H9 (cell line): Measurements from ENCODE around the gene MYD88. TPM values are rescaled to one million over a fixed set of nuclear protein-coding genes. Genes with fewer than 3 reads are reported as not detected.

Experiments used
- DNase-seq: peaks from one replicate; pipeline ENCODE4 v3.0.0-alpha.2; 2017
- H2AFZ ChIP-seq: one replicate; pipeline ENCODE4 v1.6.1; 2013; ENCODE audit warnings: mild to moderate bottlenecking, low read length, control low read depth, moderate library complexity
- H2AK5ac ChIP-seq: 2 replicates; pipeline ENCODE4 v1.6.1; 2013; ENCODE audit warnings: low read length, control low read depth, mixed read lengths; ENCODE audit not compliant: insufficient read length
- H2BK120ac ChIP-seq: one replicate; pipeline ENCODE4 v1.6.1; 2013; ENCODE audit warnings: low read depth, mild to moderate bottlenecking, low read length, control low read depth, inconsistent platforms; ENCODE audit not compliant: poor library complexity, severe bottlenecking
- H2BK12ac ChIP-seq: 2 replicates; pipeline ENCODE4 v1.6.1; 2013; ENCODE audit warnings: low read length, control low read depth, mixed read lengths, low read depth; ENCODE audit not compliant: insufficient read length
- H2BK15ac ChIP-seq: 2 replicates; pipeline ENCODE4 v1.6.1; 2013; ENCODE audit warnings: low read depth, low read length, control low read depth
- H2BK20ac ChIP-seq: one replicate; pipeline ENCODE4 v1.6.1; 2013; ENCODE audit warnings: low read depth, mild to moderate bottlenecking, low read length, control low read depth, inconsistent platforms; ENCODE audit not compliant: poor library complexity, severe bottlenecking
- H2BK5ac ChIP-seq: 2 replicates; pipeline ENCODE4 v1.6.1; 2013; ENCODE audit warnings: low read length, control low read depth, mixed read lengths; ENCODE audit not compliant: insufficient read length
- H3K14ac ChIP-seq: 2 replicates; pipeline ENCODE4 v1.6.1; 2013; ENCODE audit warnings: low read length, control low read depth; ENCODE audit not compliant: insufficient read depth
- H3K18ac ChIP-seq: 2 replicates; pipeline ENCODE4 v1.6.1; 2013; ENCODE audit warnings: low read depth, mild to moderate bottlenecking, mixed read lengths, low read length, control low read depth; ENCODE audit not compliant: insufficient read length
- H3K23ac ChIP-seq: 2 replicates; pipeline ENCODE4 v1.6.1; 2013; ENCODE audit warnings: low read length, control low read depth, mixed read lengths, low read depth; ENCODE audit not compliant: insufficient read length
- H3K23me2 ChIP-seq: 2 replicates; pipeline ENCODE4 v1.6.1; 2013; ENCODE audit warnings: low read depth, mild to moderate bottlenecking, mixed read lengths, low read length, control low read depth; ENCODE audit not compliant: insufficient read length, poor library complexity, severe bottlenecking
- H3K27ac ChIP-seq: 2 replicates; pipeline ENCODE4 v1.5.1; 2013; ENCODE audit warnings: low read length, control low read depth, mixed read lengths, low read depth; ENCODE audit not compliant: insufficient read length
- H3K27me3 ChIP-seq: 2 replicates; pipeline ENCODE4 v1.6.1; 2013; ENCODE audit warnings: low read length, control low read depth, inconsistent platforms; ENCODE audit not compliant: insufficient read depth
- H3K4ac ChIP-seq: 2 replicates; pipeline ENCODE4 v1.6.1; 2013; ENCODE audit warnings: low read depth, mild to moderate bottlenecking, control low read depth, inconsistent platforms, low read length, moderate library complexity
- H3K4me1 ChIP-seq: 2 replicates; pipeline ENCODE4 v1.6.1; 2013; ENCODE audit warnings: low read length, control low read depth, inconsistent platforms; ENCODE audit not compliant: insufficient read depth
- H3K4me2 ChIP-seq: 2 replicates; pipeline ENCODE4 v1.6.1; 2013; ENCODE audit warnings: low read length, control low read depth, mixed read lengths; ENCODE audit not compliant: insufficient read length, insufficient read depth
- H3K56ac ChIP-seq: 2 replicates; pipeline ENCODE4 v1.6.1; 2013; ENCODE audit warnings: low read depth, mild to moderate bottlenecking, mixed read lengths, low read length, control low read depth; ENCODE audit not compliant: insufficient read length
- H3K79me1 ChIP-seq: 2 replicates; pipeline ENCODE4 v1.6.1; 2013; ENCODE audit warnings: low read depth, mild to moderate bottlenecking, moderate library complexity, low read length, control low read depth, inconsistent platforms; ENCODE audit not compliant: insufficient read depth, poor library complexity, severe bottlenecking
- H3K79me2 ChIP-seq: 2 replicates; pipeline ENCODE4 v1.6.1; 2013; ENCODE audit warnings: low read length, control low read depth, inconsistent platforms; ENCODE audit not compliant: insufficient read depth
- H3K9ac ChIP-seq: 2 replicates; pipeline ENCODE4 v1.6.1; 2013; ENCODE audit warnings: low read length, control low read depth, mixed read lengths; ENCODE audit not compliant: insufficient read length; ENCODE audit errors: extremely low read depth
- H3K9me3 ChIP-seq: one replicate; pipeline ENCODE4 v1.6.1; 2013; ENCODE audit warnings: low read depth, low read length, inconsistent platforms; ENCODE audit not compliant: control insufficient read depth
- H3T11ph ChIP-seq: one replicate; pipeline ENCODE4 v1.6.1; 2013; ENCODE audit warnings: mild to moderate bottlenecking, low read length, control low read depth, inconsistent platforms
- H4K20me1 ChIP-seq: one replicate; pipeline ENCODE4 v1.6.1; 2013; ENCODE audit not compliant: control insufficient read depth, insufficient read length, insufficient read depth
- H4K5ac ChIP-seq: 2 replicates; pipeline ENCODE4 v1.6.1; 2013; ENCODE audit warnings: low read depth, mild to moderate bottlenecking, mixed read lengths, low read length, control low read depth; ENCODE audit not compliant: insufficient read length
- H4K8ac ChIP-seq: replicated peaks from 2 replicates; pipeline ENCODE4 v1.6.1; 2013; ENCODE audit warnings: low read length, control low read depth, mixed read lengths, low read depth; ENCODE audit not compliant: insufficient read length
- H4K91ac ChIP-seq: 2 replicates; pipeline ENCODE4 v1.6.1; 2013; ENCODE audit warnings: low read depth, mild to moderate bottlenecking, moderate library complexity, mixed read lengths, low read length, control low read depth; ENCODE audit not compliant: insufficient read length
- H3K27ac Mint-ChIP-seq, 3 experiments: 2 replicates in 2 of 3; 3 replicates in 1 of 3; pipeline ENCODE4 v1.8.0; 2020 to 2021; ENCODE audit warnings: mixed read lengths in 3 of 3, mild to moderate bottlenecking in 1 of 3, moderate library complexity in 1 of 3
- H3K27me3 Mint-ChIP-seq: 2 replicates; pipeline ENCODE4 v1.8.0; 2021; ENCODE audit warnings: low read depth, mild to moderate bottlenecking, moderate library complexity, mixed read lengths
- H3K36me3 Mint-ChIP-seq, 3 experiments: 2 replicates in 2 of 3; 3 replicates in 1 of 3; pipeline ENCODE4 v1.8.0; 2020 to 2021; ENCODE audit warnings: low read depth in 3 of 3, mixed read lengths in 3 of 3; ENCODE audit not compliant: insufficient read depth in 1 of 3
- H3K4me1 Mint-ChIP-seq, 2 experiments: 2 replicates each; pipeline ENCODE4 v1.8.0; 2020; ENCODE audit warnings: mixed read lengths in 2 of 2
- H3K4me3 Mint-ChIP-seq, 2 experiments: 2 replicates in 1 of 2; 3 replicates in 1 of 2; pipeline ENCODE4 v1.8.0; 2020 to 2021; ENCODE audit warnings: mild to moderate bottlenecking in 2 of 2, mixed read lengths in 2 of 2, moderate library complexity in 1 of 2
- H3K9me3 Mint-ChIP-seq, 2 experiments: 2 replicates in 1 of 2; 3 replicates in 1 of 2; pipeline ENCODE4 v1.8.0; 2020; ENCODE audit warnings: mild to moderate bottlenecking in 2 of 2, mixed read lengths in 2 of 2, moderate library complexity in 1 of 2
- CTCF ChIP-seq: fragments of 200-600 bp; sonication (generic); conservative IDR thresholded peaks from 3 replicates; pipeline ENCODE4 v1.8.0; 2021; ENCODE audit warnings: antibody characterized with exemption, mild to moderate bottlenecking
- WGBS: extraction: QIAGEN DNeasy Blood & Tissue Kit; methylation state at CpG from one replicate; pipeline ENCODE4 v1.1.7; 2013; ENCODE audit warnings: missing lambda C conversion rate, low lambda C conversion rate, mixed read lengths; ENCODE audit not compliant: insufficient read length; ENCODE audit errors: extremely low coverage; 5-methylcytosine and 5-hydroxymethylcytosine counted together
- total RNA-seq: library from RNA; stranded (reverse); gene quantifications from 2 replicates; pipeline ENCODE4 v1.2.1, GENCODE V29; 2021

The MYD88 gene
- total RNA-seq, 1 experiment from 2014 or later = 33.4 TPM

GRCh38 chr3:38163117-38163840 lies 24.8 kb downstream of the MYD88 start:
- H3K4me1 Mint-ChIP-seq = peaks cover 11 to 21% of the 10 kb centered on the region in 2 experiments
- Histone ChIP-seq H3K79me1 (no peaks in the 10 kb centered on the region), H4K20me1 (no peaks in the 10 kb centered on the region), H2BK5ac (no peak overlapping the region), H2AK5ac (no peak overlapping the region), H3K9ac (no peak overlapping the region), H3T11ph (no peak overlapping the region), H4K5ac (no peak overlapping the region), H2BK120ac (no peak overlapping the region), H2BK12ac (no peak overlapping the region), H3K14ac (no peak overlapping the region), H3K9me3 (no peaks in the 10 kb centered on the region), H3K79me2 (peaks cover 12% of the 10 kb centered on the region; the same call in 1 of the 2 replicates), H3K56ac (no peak overlapping the region), H3K23me2 (peaks cover 3% of the 10 kb centered on the region), H3K4me1 (no peaks in the 10 kb centered on the region), H4K8ac (no peak overlapping the region), H3K4ac (no peak overlapping the region), H3K23ac (no peak overlapping the region), H2BK20ac (no peak overlapping the region), H2AFZ (no peak overlapping the region), H2BK15ac (no peak overlapping the region), H3K4me2 (no peak overlapping the region), H3K27me3 (no peaks in the 10 kb centered on the region), H4K91ac (no peak overlapping the region), H3K27ac (no peak overlapping the region), H3K18ac (no peak overlapping the region)
- TF ChIP-seq CTCF = peak; percentile 38; the same call in 1 of the 3 replicates
- no peaks in the 10 kb centered on the region for H3K9me3 Mint-ChIP-seq
- H3K4me3 Mint-ChIP-seq = peak overlapping the region in 1 of 2 experiments; percentile 13; a peak in 2 of 5 replicates
- DNase-seq = peak; percentile 37
- no peak overlapping the region for H3K27ac Mint-ChIP-seq
- H3K36me3 Mint-ChIP-seq = peaks cover 0 to 4% (median 0%) of the 10 kb centered on the region in 3 experiments; a peak in 1 of 7 replicates
- H3K27me3 Mint-ChIP-seq = 0 out of 2 replicates have a peak, but pooled peaks cover 3% of the 10 kb centered on the region
- no CpG with 5 or more reads among the region's 12 CpGs for WGBS
